NCI-H1694 (cell line): Measurements from ENCODE around the gene CLASRP.
A peak's percentile ranks its signal among the peaks of the same experiment; 100 is the strongest.
"Not testable (repeated sequence)": the region's sequence is repeated elsewhere in the genome, so short reads cannot be mapped to it uniquely, and the experiment has no call there.

ENCODE experiments used
- DNase-seq: peaks from one replicate; lab custom pipeline; 2025; lab: John Stamatoyannopoulos, UW

The CLASRP gene

DNA sequence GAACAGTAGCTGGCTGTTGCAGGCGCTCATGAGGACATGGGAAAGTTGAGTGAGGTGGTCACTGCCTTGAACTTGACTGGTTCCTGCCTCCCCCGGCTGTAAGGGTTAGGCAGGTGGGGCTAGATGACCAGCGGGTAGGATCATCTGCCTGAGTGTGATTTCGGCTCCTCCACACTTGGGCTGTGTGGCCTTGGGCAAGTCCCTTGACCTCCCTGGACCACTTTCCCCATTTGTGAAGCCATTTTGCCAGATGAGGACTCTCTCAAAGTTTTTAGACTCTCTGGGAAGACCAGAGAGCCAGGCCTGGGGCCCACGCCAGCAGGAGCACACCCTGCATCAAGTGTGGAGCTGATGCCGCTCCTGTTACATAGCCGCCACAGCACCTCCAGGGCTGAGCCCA, 63.6 kb downstream of the CLASRP start:
- DNase-seq = no peak

DNA sequence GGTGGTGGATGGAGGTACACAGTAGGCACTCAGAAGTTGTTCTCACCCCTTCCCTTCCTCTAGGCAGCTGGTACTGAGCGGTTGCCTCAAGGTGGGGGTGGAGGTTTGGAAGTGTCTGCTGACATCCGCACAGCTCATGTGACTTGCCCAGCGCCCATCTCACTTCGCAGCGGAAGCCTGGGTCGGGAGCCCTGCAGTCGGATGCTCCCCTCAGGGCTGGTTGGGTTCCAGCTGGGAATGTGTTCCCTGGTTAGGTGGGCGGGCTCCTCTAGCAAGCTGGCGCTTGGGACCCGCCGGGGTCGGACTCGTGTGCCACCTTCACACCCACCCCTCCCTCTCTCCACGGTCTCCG, 64.3 kb downstream of the CLASRP start:
- DNase-seq = peak; percentile 27

DNA sequence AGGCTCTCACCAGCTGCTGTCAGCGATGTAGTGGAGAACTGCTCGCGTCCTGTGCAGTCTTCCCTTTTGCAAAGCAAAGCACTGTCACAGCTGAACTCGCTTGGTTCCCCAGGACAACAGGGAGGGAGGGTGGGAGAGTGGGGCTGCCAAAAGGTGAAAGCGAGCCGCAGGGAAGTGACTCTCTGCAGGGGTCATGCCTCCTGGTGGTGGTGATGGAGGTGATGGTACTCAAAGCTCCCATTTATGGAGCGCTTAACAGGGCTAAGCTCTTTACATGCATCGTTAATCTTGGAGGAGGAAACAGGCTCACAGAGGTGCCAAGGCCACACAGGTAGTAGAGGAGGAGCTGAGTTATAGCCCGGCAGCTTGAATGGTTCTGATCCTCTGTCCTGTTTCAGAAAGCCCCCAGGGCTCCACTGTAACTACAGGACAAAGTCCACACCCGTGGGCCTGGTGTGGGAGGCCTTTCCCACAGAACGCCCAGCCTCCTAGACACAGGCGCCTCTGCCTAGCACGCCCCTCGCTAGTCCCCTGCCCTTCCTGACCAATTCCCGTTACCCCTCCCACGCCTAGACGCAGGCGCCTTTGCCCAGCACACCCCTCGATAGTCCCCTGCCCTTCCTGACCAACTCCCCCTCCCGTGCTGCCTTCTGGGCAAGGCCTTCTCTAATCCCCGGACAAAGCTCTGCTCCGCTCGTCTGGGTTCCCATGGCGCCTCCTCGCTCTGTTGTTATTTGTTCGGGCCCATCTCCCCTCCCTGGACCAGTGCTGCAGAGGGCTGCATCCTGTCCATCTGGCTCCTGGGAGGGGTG, 64.9 kb downstream of the CLASRP start:
- DNase-seq = no peak

DNA sequence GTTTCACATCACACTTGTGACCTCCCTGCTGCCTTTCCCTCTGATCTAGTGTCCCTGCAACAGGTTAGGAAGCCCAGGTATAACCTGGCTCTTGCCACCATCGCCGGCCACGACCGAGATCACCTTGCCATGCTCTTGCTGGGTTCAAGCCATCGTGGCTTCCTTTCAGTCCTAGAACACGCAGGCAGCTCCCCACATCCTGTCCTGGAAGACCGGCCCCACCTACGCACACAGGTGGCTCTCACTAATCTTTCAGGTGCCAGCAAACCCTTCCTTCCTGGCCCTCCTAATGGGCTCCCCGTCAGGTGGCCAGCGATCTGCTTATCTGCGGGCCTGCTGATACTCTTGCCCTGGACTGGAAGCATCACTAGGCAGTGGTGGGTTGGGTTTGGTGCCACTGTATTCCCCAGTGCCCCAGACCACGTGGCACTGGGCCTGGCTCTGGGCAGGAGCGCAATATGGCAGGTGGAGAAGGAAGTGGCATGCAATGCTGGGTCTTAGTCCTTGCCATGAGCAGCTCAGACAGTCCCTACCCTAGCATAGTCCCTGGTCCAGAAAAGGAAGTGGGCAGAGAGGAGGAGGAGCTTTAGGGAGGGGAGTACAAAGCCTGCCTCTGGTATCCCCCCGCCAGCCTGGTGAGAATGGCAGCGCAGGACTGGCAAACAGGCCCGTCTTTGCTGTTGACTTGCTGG, 66.0 kb downstream of the CLASRP start:
- no peak for DNase-seq

GRCh38 chr19:45106363-45106762, 67.5 kb downstream of the CLASRP start:
- not testable (repeated sequence) for DNase-seq

GRCh38 chr19:45107621-45108150, 68.8 kb downstream of the CLASRP start:
- no peak for DNase-seq

DNA sequence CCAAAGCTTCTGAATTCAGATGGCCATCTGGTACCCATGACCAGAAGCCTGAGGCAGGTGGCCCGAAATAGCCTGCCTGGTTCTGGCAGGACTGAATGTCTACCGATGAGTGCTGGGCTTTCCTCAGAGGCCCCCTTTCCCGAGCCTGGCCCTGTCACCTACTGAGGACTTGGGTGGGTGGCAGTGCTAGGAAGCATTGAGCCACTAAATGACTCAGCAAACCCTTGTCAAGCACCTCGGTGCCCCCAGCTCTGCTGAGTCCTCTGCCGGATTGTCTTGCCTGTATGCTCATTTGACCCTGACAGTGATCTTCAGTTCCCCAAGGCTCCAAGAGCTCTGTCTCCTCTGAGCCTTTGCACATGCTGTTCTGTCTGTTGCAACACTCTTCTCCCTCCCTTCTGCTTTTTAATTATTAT, 72.0 kb downstream of the CLASRP start:
- DNase-seq = no peak

GRCh38 chr19:45112111-45112827, 73.4 kb downstream of the CLASRP start:
- no peak for DNase-seq

- DNase-seq = no peak
Measured at GRCh38 chr19:45113628-45114027, 74.8 kb downstream of the CLASRP start.

DNA sequence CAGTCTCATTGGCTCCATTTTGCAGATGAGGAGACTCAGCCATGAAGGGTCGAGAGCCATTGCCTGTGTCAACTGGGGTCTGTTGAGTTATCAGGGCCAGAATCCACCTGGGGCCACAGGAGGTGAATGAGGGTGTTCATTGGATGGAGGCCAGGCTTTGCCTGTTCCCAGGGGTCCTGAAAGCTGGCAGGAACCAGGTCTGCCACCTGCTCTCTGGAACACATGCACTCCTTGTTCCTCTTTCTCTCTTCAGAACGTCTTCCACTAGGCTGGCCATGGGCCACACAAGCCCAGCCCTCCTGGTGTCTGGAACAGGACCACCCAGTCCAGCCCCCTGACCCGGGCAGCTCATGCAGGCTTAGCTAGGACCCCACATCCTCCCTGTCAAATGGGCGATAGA, 75.3 kb downstream of the CLASRP start:
- DNase-seq = no peak

GRCh38 chr19:45115809-45116615, 77.2 kb downstream of the CLASRP start:
- no peak for DNase-seq

DNA sequence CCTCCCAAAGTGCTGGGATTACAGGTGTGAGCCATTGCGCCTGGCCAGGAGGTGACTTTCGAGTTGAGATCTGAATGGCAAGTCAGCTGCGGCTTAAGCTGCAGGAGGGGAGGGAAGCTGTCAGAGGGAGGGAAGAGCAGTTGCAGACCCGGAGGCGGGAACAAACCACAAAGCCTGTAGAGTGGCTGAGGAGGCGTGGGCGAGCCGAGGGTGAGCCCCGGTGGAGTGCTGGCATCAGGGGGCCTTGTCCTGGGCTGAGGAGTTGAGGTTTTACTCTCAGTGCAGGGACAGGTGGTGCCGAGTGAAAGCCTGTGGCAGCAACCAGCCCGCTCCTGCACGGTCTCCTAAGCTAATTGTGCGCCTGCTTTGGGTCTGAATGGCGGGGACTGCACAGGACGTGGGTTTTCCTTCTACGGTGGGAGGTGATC, 78.3 kb downstream of the CLASRP start:
- DNase-seq = no peak

GRCh38 chr19:45117671-45118070, 78.8 kb downstream of the CLASRP start:
- DNase-seq = no peak

GRCh38 chr19:45118106-45118505, 79.3 kb downstream of the CLASRP start:
- DNase-seq = no peak

GRCh38 chr19:45118591-45119355, 79.9 kb downstream of the CLASRP start:
- not testable (repeated sequence) for DNase-seq

GRCh38 chr19:45119582-45119981, 80.7 kb downstream of the CLASRP start:
- DNase-seq = no peak
